Endothelial cell of umbilical vein (primary cell): ENCODE results near the gene GET4.

ENCODE experiments used
- EZH2 ChIP-seq: IDR thresholded peaks from 2 replicates; pipeline ENCODE4 v1.6.1; 2012; ENCODE audit warnings: borderline replicate concordance, low read depth, mild to moderate bottlenecking, moderate library complexity, low read length, inconsistent platforms; ENCODE audit not compliant: severe bottlenecking
- POLR2A ChIP-seq: IDR thresholded peaks from 2 replicates; pipeline ENCODE4 v1.6.1; 2012; ENCODE audit warnings: low read depth, mild to moderate bottlenecking, control low read depth, low read length
- TF ChIP-seq, protein P1 (sequence below), 2 donors: IDR thresholded peaks; 1 replicate in 1 of 2; 2 replicates in 1 of 2; pipeline ENCODE4 v1.5.1; 2011; ENCODE audit warnings: low read length in 2 of 2, mild to moderate bottlenecking in 2 of 2, moderate library complexity in 2 of 2, control low read depth in 1 of 2, inconsistent platforms in 1 of 2, low read depth in 1 of 2; ENCODE audit not compliant: insufficient read depth in 1 of 2; ENCODE audit errors: extremely low read depth in 1 of 2

DNA sequence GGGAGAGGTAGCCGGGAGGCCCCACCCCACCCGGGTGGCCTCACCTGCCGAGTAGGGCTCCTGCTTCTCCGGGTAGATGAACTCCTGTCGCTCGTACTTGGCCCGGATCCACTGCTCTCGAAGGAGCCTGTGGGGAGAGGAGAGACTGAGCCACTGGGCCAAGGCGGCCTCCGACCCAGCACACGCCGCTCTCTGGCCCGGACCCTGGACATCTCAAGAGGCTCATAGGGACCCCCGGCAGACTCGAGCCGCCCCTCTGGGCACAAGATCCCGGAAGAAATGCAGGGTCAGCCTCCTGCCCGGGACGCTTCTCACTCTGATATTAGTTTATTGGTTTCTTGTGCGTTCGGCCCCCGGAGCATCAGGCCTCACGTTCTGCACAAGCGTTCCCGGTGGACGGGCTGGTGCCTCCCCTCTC, 43.6 kb downstream of the GET4 start:
- TF ChIP-seq POLR2A (no peak), EZH2 (no peak)
- TF ChIP-seq, protein P1, sequence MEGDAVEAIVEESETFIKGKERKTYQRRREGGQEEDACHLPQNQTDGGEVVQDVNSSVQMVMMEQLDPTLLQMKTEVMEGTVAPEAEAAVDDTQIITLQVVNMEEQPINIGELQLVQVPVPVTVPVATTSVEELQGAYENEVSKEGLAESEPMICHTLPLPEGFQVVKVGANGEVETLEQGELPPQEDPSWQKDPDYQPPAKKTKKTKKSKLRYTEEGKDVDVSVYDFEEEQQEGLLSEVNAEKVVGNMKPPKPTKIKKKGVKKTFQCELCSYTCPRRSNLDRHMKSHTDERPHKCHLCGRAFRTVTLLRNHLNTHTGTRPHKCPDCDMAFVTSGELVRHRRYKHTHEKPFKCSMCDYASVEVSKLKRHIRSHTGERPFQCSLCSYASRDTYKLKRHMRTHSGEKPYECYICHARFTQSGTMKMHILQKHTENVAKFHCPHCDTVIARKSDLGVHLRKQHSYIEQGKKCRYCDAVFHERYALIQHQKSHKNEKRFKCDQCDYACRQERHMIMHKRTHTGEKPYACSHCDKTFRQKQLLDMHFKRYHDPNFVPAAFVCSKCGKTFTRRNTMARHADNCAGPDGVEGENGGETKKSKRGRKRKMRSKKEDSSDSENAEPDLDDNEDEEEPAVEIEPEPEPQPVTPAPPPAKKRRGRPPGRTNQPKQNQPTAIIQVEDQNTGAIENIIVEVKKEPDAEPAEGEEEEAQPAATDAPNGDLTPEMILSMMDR (IDR thresholded peaks at IDR 0.05; ENCODE audit: extremely low read depth in 1 of 2, insufficient read depth in 1 of 2, low read depth in 1 of 2, low read length in 2 of 2): no peak
